ENCODE measurements around the gene PTPRG. TPM values are rescaled to one million over a fixed set of nuclear protein-coding genes. Genes with fewer than 3 reads are reported as not detected.

PTPRG gene
- total RNA-seq, 1 donor from 2014 or later: 39.6 TPM

DNA sequence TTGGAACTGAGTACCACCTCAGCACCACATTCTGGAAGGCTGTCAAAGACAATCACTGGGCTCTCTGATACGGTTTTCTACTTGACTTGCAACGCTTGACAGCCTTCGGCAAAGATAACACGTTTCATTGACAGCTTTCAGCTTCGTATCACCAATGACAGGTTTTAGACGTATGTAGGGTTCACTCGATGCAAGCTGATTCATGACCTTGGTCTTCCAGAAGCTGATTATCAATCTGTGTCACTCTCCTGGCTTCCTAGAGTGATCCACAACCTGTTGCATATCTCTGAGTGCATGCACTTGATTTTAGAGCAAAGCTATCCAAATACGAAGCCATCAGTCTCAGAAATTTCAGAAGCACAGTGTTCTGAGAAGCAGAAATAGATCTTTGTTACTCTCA lies 430.3 kb downstream of the PTPRG start:
- H3K4me2 ChIP-seq (ENCODE audit: low read length): no peak overlapping the region
- no peak overlapping the region for H3K9ac ChIP-seq (ENCODE audit: low read length)
- no peaks in the 10 kb centered on the region for H3K9me3 Mint-ChIP-seq (ENCODE audit: unreplicated experiment)
- H3K36me3 Mint-ChIP-seq (ENCODE audit: low read depth, unreplicated experiment): no peaks in the 10 kb centered on the region
- TF ChIP-seq, protein P1, sequence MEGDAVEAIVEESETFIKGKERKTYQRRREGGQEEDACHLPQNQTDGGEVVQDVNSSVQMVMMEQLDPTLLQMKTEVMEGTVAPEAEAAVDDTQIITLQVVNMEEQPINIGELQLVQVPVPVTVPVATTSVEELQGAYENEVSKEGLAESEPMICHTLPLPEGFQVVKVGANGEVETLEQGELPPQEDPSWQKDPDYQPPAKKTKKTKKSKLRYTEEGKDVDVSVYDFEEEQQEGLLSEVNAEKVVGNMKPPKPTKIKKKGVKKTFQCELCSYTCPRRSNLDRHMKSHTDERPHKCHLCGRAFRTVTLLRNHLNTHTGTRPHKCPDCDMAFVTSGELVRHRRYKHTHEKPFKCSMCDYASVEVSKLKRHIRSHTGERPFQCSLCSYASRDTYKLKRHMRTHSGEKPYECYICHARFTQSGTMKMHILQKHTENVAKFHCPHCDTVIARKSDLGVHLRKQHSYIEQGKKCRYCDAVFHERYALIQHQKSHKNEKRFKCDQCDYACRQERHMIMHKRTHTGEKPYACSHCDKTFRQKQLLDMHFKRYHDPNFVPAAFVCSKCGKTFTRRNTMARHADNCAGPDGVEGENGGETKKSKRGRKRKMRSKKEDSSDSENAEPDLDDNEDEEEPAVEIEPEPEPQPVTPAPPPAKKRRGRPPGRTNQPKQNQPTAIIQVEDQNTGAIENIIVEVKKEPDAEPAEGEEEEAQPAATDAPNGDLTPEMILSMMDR (IDR thresholded peaks at IDR 0.05; ENCODE audit: insufficient read depth, low read depth, low read length): no peak
- no peak for TF ChIP-seq EZH2 (IDR thresholded peaks at IDR 0.05; ENCODE audit: insufficient read depth, low read length)
- no peaks in the 10 kb centered on the region for H3K9me3 ChIP-seq (ENCODE audit: insufficient read depth, low read depth, low read length)
- H3K4me1 ChIP-seq (ENCODE audit: insufficient read depth, low read length): no peaks in the 10 kb centered on the region
- H3K27me3 ChIP-seq (ENCODE audit: insufficient read depth, low read length): no peaks in the 10 kb centered on the region
- no peak overlapping the region for H3K4me3 Mint-ChIP-seq (ENCODE audit: unreplicated experiment)
- DNase-seq (ENCODE audit: low read depth): no peak
- H3K4me1 Mint-ChIP-seq (ENCODE audit: low read depth, unreplicated experiment): no peaks in the 10 kb centered on the region
- no peak overlapping the region for H2AFZ ChIP-seq (ENCODE audit: low read depth, low read length)
- no peaks in the 10 kb centered on the region for H3K79me2 ChIP-seq (ENCODE audit: insufficient read depth, low read length)
- no peak overlapping the region for H3K4me3 ChIP-seq (ENCODE audit: insufficient read depth, low read depth, low read length)
- no peaks in the 10 kb centered on the region for H3K27me3 Mint-ChIP-seq (ENCODE audit: low read depth, unreplicated experiment)
- H3K27ac Mint-ChIP-seq (ENCODE audit: unreplicated experiment): no peak overlapping the region
- no peak overlapping the region for H3K27ac ChIP-seq (ENCODE audit: low read depth, low read length)
- H4K20me1 ChIP-seq (ENCODE audit: insufficient read depth, low read length): no peaks in the 10 kb centered on the region
- FAIRE-seq: no peak
- peaks cover 2% of the 10 kb centered on the region for H3K36me3 ChIP-seq (ENCODE audit: insufficient read depth, low read length)

DNA sequence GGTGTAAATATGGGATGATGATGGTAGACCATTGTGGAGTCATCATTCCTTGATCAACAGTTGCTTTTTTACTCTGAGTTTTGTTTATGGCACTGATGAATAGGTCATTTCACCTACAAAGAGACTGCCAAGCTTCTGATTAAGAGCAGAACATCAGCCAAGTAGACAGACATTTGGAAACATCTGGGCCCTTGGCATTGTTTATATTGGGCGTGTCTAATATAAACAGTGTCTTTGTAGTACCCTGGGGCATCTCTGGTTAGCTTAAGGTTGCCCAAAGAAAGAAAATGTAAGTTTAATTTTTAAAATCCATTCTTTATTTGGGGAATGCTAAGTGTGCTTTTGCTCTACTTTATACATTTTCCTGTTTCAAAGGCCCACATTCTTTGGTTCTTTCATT lies 435.0 kb downstream of the PTPRG start:
- no peaks in the 10 kb centered on the region for H3K27me3 Mint-ChIP-seq (ENCODE audit: low read depth, unreplicated experiment)
- H3K4me1 ChIP-seq (ENCODE audit: insufficient read depth, low read length): no peaks in the 10 kb centered on the region
- H3K27me3 ChIP-seq (ENCODE audit: insufficient read depth, low read length): no peaks in the 10 kb centered on the region
- H3K27ac ChIP-seq (ENCODE audit: low read depth, low read length): no peak overlapping the region
- FAIRE-seq (no peak), DNase-seq (ENCODE audit: low read depth) (no peak)
- H3K36me3 ChIP-seq (ENCODE audit: insufficient read depth, low read length): peaks cover 2% of the 10 kb centered on the region
- H3K27ac Mint-ChIP-seq (ENCODE audit: unreplicated experiment): no peak overlapping the region
- no peaks in the 10 kb centered on the region for H4K20me1 ChIP-seq (ENCODE audit: insufficient read depth, low read length)
- H3K4me2 ChIP-seq (ENCODE audit: low read length): no peak overlapping the region
- H3K36me3 Mint-ChIP-seq (ENCODE audit: low read depth, unreplicated experiment): no peaks in the 10 kb centered on the region
- TF ChIP-seq, protein P1 (IDR thresholded peaks at IDR 0.05; ENCODE audit: insufficient read depth, low read depth, low read length): no peak
- TF ChIP-seq EZH2 (IDR thresholded peaks at IDR 0.05; ENCODE audit: insufficient read depth, low read length): no peak
- H3K4me3 Mint-ChIP-seq (ENCODE audit: unreplicated experiment): no peak overlapping the region
- H3K4me3 ChIP-seq (ENCODE audit: insufficient read depth, low read depth, low read length): no peak overlapping the region
- H3K9me3 ChIP-seq (ENCODE audit: insufficient read depth, low read depth, low read length): no peaks in the 10 kb centered on the region
- no peak overlapping the region for H3K9ac ChIP-seq (ENCODE audit: low read length)
- H2AFZ ChIP-seq (ENCODE audit: low read depth, low read length): no peak overlapping the region
- no peaks in the 10 kb centered on the region for H3K79me2 ChIP-seq (ENCODE audit: insufficient read depth, low read length)
- H3K4me1 Mint-ChIP-seq (ENCODE audit: low read depth, unreplicated experiment): peaks cover 4% of the 10 kb centered on the region
- no peaks in the 10 kb centered on the region for H3K9me3 Mint-ChIP-seq (ENCODE audit: unreplicated experiment)

DNA sequence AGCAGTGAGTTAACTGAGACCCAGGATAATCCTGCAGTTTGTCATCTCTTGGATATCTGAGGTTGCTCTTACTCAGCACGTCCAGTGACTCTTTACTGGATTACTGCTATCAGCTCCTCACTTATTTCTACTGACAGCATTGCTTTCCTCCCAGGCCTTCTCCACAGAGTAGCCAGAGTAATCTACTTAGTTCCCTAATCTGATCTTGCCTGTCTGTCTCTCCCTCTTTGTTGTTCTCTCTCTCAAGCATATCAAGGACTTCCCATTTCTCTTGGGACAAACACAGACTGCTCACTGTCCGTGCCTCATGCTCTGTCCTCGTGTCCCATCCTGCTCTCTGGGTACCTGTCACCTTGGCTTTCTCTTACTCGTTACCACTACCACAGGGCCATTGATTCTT lies 435.7 kb downstream of the PTPRG start:
- Mint-ChIP-seq H3K4me3 (ENCODE audit: unreplicated experiment) (no peak overlapping the region), H3K9me3 (ENCODE audit: unreplicated experiment) (no peaks in the 10 kb centered on the region), H3K27me3 (ENCODE audit: low read depth, unreplicated experiment) (no peaks in the 10 kb centered on the region), H3K36me3 (ENCODE audit: low read depth, unreplicated experiment) (no peaks in the 10 kb centered on the region), H3K4me1 (ENCODE audit: low read depth, unreplicated experiment) (peaks cover 4% of the 10 kb centered on the region), H3K27ac (ENCODE audit: unreplicated experiment) (no peak overlapping the region)
- no peaks in the 10 kb centered on the region for H3K9me3 ChIP-seq (ENCODE audit: insufficient read depth, low read depth, low read length)
- no peaks in the 10 kb centered on the region for H4K20me1 ChIP-seq (ENCODE audit: insufficient read depth, low read length)
- H3K4me2 ChIP-seq (ENCODE audit: low read length): no peak overlapping the region
- DNase-seq (ENCODE audit: low read depth) (no peak), FAIRE-seq (no peak)
- no peaks in the 10 kb centered on the region for H3K27me3 ChIP-seq (ENCODE audit: insufficient read depth, low read length)
- no peak overlapping the region for H3K27ac ChIP-seq (ENCODE audit: low read depth, low read length)
- TF ChIP-seq, protein P1 (IDR thresholded peaks at IDR 0.05; ENCODE audit: insufficient read depth, low read depth, low read length): no peak
- TF ChIP-seq EZH2 (IDR thresholded peaks at IDR 0.05; ENCODE audit: insufficient read depth, low read length): no peak
- H3K4me1 ChIP-seq (ENCODE audit: insufficient read depth, low read length): no peaks in the 10 kb centered on the region
- H3K9ac ChIP-seq (ENCODE audit: low read length): no peak overlapping the region
- H2AFZ ChIP-seq (ENCODE audit: low read depth, low read length): no peak overlapping the region
- no peaks in the 10 kb centered on the region for H3K36me3 ChIP-seq (ENCODE audit: insufficient read depth, low read length)
- no peak overlapping the region for H3K4me3 ChIP-seq (ENCODE audit: insufficient read depth, low read depth, low read length)
- H3K79me2 ChIP-seq (ENCODE audit: insufficient read depth, low read length): no peaks in the 10 kb centered on the region
